Measurements from ENCODE around the gene MED12L.
"Not testable (repeated sequence)": the region's sequence is repeated elsewhere in the genome, so short reads cannot be mapped to it uniquely, and the experiment has no call there.

Gene MED12L

DNA sequence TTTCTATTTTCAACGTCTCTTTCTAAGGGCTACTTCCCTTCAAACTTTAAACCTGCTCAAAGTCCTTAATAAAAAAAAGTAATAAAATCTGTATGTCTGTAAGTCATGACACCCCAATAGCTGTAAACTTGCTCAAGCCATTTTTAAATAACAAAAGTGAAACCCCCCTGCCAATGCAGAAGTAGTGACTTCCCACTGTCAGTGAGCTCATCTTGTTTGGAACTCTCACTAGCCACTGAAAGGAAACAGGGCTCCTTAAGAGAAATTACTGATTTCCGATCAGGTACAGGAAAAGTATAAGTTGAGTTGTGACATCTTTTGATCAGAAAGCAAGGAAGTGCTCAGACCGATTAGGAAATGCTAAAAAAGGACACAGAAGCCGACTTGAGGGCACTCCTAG lies 145.2 kb downstream of the MED12L start:
- H3K4me3 ChIP-seq (ENCODE audit: low read length): no peak overlapping the region

DNA sequence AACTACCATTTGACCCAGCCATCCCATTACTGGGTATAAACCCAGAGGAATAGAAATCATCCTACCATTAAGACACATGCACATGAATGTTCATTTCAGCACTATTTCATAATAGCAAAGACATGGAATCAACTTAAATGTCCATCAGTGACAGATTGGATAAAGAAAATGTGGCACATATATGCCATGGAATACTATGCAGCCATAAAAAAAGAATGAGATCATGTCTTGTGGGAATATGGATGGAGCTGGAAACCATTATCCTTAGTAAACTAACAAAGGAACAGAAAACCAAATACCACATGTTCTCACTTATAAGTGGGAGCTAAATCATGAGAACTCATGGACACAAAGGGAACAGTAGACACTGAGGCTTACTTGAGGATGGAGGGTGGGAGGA lies 146.9 kb downstream of the MED12L start:
- not testable (repeated sequence) for DNase-seq (ENCODE audit: low read depth); H3K4me3 ChIP-seq (ENCODE audit: low read length)

More for the DNA sequence above, 145.2 kb downstream of the MED12L start:
- DNase-seq (ENCODE audit: low read depth): no peak
- no peak for TF ChIP-seq CTCF (IDR thresholded peaks at IDR 0.05; ENCODE audit: insufficient read depth, low read depth, low read length, missing control alignments)

DNA sequence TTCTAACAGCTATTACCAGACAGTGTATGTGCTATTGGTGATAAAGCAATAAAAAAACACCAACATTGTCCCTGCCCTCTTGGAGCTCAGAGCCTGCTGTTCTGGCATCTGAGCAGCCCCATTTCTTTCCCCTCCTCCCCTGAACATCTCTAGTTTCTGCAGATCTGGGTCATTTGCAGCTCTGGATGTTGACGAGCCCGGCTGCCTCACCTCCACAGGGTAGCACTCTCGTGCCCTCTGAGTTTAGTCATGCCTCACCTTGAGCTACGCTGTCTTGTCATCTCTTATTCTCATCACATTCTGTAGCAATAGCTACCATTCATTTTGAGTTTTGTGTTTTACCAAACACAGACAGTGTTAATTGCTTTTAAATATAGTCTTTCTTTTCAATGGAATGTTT lies 147.5 kb downstream of the MED12L start:
- no peak for TF ChIP-seq CTCF (IDR thresholded peaks at IDR 0.05; ENCODE audit: insufficient read depth, low read depth, low read length, missing control alignments)
- DNase-seq (ENCODE audit: low read depth): no peak
- H3K4me3 ChIP-seq (ENCODE audit: low read length): no peak overlapping the region

GRCh38 chr3:151234825-151235224 lies 149.4 kb downstream of the MED12L start:
- no peak for DNase-seq (ENCODE audit: low read depth)
- H3K4me3 ChIP-seq (ENCODE audit: low read length): no peak overlapping the region
- no peak for TF ChIP-seq CTCF (IDR thresholded peaks at IDR 0.05; ENCODE audit: insufficient read depth, low read depth, low read length, missing control alignments)

DNA sequence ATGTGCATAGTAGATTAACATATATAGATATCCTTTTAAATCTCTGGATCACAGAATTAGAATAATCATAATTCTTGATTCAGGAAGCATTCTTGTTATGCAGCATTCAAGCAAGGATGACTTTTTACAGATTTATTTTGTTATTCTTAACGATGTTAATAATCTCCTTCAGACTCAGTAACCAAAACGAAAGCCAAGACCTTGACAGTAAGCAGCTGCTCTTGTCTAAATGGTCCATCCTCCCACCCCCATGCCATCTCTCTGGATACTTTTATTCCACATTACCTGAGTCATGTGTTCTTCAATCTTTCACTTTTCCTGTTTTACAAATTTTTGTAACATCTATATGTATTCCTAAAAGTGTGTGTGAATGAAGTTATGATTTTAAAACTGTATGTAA lies 150.9 kb downstream of the MED12L start:
- no peak for TF ChIP-seq CTCF (IDR thresholded peaks at IDR 0.05; ENCODE audit: insufficient read depth, low read depth, low read length, missing control alignments)
- DNase-seq (ENCODE audit: low read depth): no peak
- H3K4me3 ChIP-seq (ENCODE audit: low read length): no peak overlapping the region

GRCh38 chr3:151236736-151237135 lies 151.3 kb downstream of the MED12L start:
- H3K4me3 ChIP-seq (ENCODE audit: low read length): no peak overlapping the region
- TF ChIP-seq CTCF (IDR thresholded peaks at IDR 0.05; ENCODE audit: insufficient read depth, low read depth, low read length, missing control alignments): no peak
- no peak for DNase-seq (ENCODE audit: low read depth)

DNA sequence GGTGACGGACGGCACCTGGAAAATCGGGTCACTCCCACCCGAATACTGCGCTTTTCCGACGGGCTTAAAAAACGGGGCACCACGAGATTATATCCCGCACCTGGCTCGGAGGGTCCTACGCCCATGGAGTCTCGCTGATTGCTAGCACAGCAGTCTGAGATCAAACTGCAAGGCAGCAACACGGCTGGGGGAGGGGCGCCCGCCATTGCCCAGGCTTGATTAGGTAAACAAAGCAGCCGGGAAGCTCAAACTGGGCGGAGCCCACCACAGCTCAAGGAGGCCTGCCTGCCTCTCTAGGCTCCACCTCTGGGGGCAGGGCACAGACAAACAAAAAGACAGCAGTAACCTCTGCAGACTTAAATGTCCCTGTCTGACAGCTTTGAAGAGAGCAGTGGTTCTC lies 156.5 kb downstream of the MED12L start:
- not testable (repeated sequence) for H3K4me3 ChIP-seq (ENCODE audit: low read length); DNase-seq (ENCODE audit: low read depth)

- no peak for DNase-seq (ENCODE audit: low read depth)
- no peak overlapping the region for H3K4me3 ChIP-seq (ENCODE audit: low read length)
- no peak for TF ChIP-seq CTCF (IDR thresholded peaks at IDR 0.05; ENCODE audit: insufficient read depth, low read depth, low read length, missing control alignments)
These were observed 163.4 kb downstream of the MED12L start for GRCh38 chr3:151248772-151249337.

All from epithelial cell of esophagus (primary cell).